NK-92 treated with Interleukin-12 subunit alpha and Interleukin-12 subunit beta, amount 100 ng/mL, for 24 hours (cell line): ENCODE measurements around the gene TEAD4.

Experiments used
- DNase-seq: peaks from one replicate; lab custom pipeline; 2025; lab: John Stamatoyannopoulos, UW

Gene TEAD4

GRCh38 chr12:2960996-2961616 is 1.9 kb downstream of the TEAD4 start:
- no peak for DNase-seq

- DNase-seq: no peak
Measured at GRCh38 chr12:2961705-2962104, 2.5 kb downstream of the TEAD4 start.

DNA sequence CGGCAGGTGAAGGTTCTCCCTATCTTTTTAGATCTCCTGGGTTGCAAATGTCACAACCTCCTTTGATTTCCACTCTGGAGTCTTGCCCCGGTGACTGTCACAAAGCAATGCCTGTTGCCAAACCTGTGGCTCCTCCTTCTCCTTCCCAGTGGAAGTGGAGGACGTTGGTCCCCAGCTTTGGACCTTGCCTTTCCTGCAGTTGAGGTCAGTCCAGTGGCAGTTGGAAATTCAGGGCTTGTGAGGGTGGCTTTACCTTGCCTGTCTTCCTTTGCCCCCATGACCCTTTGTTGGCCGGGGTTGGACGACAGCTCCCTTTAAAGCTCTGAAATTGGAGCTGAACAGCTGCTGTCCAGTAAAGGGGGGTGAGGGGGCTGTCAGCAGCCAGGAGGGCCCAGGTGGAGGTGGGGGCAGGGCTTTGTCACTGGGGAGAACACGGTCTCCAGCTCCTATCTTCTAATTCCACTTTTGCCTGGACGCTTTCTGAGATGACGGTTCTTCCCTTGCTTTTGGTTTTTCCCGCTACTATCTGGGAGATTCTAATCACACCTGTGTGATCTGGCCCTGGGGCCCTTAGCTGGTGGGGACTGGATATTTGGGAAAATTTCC is 4.1 kb downstream of the TEAD4 start:
- DNase-seq: no peak

GRCh38 chr12:2963760-2964292 is 4.6 kb downstream of the TEAD4 start:
- DNase-seq: no peak

DNA sequence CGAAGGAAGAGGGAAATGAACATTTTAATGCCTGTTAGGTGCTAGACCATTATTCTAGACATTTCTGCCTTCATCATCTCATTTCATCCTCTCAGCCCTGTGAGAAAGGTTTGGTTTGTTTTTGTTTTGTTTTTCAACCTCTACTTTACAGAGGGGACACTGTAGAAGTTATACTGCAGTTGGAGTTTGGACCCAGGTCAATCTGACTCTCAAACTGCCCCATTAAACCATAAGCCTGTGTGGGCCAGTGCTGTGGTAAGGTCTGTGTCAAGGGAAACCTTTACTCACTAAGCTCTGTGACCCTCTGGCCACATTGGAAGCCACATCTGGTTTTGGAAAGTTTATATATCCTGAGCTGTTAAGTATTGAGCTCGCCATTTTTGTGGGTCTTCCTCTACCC is 8.5 kb downstream of the TEAD4 start:
- no peak for DNase-seq

GRCh38 chr12:2970744-2971143 is 11.5 kb downstream of the TEAD4 start:
- DNase-seq: no peak

DNA sequence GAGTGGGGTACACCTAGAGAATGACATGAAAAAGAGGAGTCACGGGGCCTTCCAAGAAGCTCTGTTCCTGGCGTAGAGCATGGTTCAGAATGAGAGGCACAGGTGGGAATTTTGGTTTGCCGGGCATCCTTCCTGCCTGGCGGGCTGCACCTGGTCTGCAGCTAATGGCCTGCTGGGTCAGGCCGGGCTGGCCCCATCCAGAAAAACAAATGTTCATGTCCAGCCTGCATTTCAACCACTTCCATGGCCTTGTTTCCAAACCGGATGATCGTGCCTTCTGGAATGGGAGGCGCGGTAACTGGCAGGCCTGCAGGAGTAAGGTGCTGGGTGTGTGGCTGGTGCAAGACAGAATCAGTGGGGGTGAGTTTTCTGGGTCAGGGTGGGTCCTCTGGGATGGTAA is 14.4 kb downstream of the TEAD4 start:
- DNase-seq: no peak

DNA sequence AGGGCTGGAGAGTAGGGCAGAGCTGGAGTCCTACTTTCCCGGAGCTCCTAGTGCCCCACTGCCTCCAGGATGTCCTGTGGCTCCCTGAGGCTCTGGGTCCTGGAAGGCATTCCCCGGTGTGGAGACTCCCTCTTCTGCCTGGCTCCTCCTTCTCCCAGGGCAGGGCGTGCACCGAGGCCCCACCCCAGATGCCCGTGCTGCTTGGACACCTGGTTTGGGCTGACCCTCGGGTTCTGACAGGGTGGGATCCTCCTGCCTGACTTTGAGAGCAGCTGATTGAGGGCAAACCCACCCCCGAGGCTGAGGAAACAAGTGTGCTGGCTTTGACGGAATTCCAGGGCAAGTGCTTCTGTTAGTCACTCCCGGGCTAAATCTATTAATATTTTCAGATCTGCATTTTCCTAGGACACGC is 15.4 kb downstream of the TEAD4 start:
- DNase-seq: no peak

DNA sequence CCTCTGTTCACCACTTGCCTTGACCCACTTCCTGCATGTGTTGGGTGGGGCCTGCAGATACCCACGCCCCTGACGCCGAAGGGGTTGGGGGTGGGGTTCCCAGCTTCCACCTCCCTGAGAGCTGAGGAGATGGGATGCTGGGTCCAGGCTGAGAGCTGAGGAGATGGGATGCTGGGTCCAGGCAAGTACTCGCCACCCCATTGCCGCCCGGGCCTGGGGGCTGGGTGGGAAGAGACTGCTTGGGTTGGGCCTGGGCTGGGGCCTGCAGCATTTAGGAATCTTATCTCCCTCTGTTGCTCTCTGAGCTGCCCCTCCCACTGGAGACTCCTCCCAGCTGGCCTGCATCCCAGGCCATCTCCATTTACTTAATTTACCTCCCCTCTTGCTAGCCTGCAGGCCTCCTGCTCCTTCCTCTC is 17.4 kb downstream of the TEAD4 start:
- DNase-seq: no peak

DNA sequence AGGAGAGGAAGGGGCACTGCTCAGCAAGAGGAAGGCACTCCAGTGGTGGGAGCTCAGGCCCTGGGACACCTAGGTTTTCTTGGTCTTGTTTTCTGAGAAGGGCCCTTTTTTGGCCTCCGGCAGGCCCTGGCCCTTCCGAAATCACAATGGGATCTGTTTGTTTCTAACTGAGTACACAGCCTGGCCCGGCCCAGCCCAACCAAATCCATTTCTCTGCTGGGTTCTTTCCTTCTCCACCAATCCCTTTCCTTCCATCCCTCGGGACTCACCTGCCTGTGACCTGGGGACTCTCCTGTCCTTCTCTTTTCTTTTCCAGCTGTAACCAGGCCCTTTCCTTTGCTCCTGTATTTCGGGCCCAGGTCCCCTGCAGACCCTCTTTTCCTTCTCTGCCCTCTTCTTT is 18.6 kb downstream of the TEAD4 start:
- no peak for DNase-seq

GRCh38 chr12:2979806-2980205 is 20.6 kb downstream of the TEAD4 start:
- no peak for DNase-seq

GRCh38 chr12:2980630-2981029 is 21.4 kb downstream of the TEAD4 start:
- DNase-seq: no peak

GRCh38 chr12:2982361-2982760 is 23.2 kb downstream of the TEAD4 start:
- DNase-seq: no peak

DNA sequence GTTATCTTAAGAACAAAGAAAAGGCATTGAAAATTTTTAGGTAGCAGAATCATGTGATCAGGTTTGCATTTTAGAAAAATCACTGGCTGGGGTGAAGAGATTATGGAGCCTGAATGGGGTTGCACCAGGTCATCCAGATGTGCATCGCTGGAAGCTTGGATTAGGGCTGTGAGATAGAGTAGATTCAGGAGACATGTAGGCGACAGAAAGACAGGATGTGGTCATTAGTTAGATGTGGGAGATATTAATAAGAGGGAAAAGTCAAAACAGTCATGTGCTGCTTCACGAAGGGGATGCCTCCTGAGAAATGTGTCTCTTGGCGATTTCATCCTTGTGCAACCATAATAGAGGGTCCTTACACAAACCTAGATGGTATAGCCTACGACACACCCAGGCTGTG is 25.1 kb downstream of the TEAD4 start:
- no peak for DNase-seq

- no peak for DNase-seq
Measured at GRCh38 chr12:2984698-2985097, 25.5 kb downstream of the TEAD4 start.

- DNase-seq: no peak
Measured at GRCh38 chr12:2986876-2987275, 27.7 kb downstream of the TEAD4 start.

DNA sequence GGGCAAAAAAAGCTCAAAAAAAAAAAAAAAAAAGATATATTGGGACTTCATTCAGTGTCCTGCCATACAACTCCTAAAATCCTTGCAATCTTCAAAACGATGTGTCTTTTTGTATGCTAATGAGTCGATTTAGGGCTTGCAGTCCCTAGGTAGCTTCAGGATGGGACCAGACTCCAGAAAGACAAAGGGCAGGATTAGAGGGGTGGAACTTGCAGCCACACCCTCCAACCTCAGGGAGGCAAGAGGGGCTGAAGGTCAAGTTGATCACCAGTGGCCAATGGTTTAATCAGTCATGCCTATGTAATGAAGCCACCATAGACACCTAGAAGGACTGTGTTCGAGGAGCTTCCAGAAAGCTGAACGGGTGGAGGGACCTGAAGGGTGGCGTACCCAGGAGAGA is 29.3 kb downstream of the TEAD4 start:
- no peak for DNase-seq

DNA sequence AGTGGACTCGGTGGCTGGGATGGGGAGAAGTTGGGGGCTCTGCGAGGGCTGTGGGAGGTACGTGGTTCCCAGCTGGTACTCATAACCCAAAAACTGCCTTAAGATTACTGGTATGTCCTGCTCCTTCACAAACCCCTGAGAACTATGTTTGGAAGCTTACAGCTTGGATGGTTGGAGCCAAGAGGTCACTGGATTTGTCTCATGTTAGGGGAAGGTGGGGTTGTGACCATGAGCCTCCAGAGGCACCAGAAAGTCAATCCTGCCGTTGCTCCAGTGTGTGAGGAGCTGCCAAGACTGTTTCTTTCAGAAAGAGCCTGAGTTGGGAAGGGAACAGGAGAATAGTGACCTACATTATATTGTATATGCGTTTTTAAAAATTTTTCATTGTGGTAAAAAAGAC is 33.5 kb downstream of the TEAD4 start:
- no peak for DNase-seq

GRCh38 chr12:2997989-2998670 is 38.9 kb downstream of the TEAD4 start:
- no peak for DNase-seq

- DNase-seq: no peak
Measured at GRCh38 chr12:2998789-2999264, 39.6 kb downstream of the TEAD4 start.

DNA sequence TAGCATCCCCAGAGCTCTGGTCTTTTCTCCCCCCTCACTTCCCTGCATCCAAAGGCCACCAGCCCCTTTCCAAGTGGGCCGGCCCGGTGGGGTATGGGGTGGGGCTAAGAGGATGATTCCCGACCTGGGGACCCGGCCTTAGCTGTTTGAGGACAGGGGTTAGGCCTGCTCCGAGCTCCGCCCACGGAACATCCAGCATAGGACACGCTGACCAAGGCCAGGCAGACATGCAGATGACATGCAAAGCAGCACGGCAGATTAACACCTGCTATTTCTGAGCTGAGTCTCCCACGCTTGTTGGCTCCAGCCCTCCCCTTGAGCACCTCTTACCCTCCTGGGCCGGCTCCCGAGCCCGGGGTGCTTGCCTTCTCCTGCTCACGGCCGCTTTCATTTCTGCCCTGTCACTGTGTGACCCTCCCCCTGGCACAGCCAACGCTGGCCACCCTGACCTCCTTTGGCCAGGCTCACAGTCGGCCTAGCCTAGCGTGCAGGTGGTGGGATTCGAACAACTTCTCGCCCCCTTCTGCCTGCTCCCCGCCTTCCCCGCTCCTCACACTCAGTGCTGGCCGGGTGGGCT is 40.2 kb downstream of the TEAD4 start:
- DNase-seq: no peak

GRCh38 chr12:3000548-3001275 is 41.5 kb downstream of the TEAD4 start:
- DNase-seq: no peak
